ENCODE measurements around the gene MYOM1. TPM values are rescaled to one million over a fixed set of nuclear protein-coding genes. Genes with fewer than 3 reads are reported as not detected.

MYOM1 gene
- total and polyA plus RNA-seq, 7 donors: 3.3 to 37.7 (median 17.3) TPM

- H3K36me3 ChIP-seq: peaks cover 0 to 46% (median 6%) of the 10 kb centered on the region in 4 donors
- H3K4me3 ChIP-seq: no peak overlapping the region
- DNase-seq: no peak
- WGBS, 2 donors: 58 to 77% methylated on average over 8 of the region's 8 CpGs
- H3K27me3 ChIP-seq: no peaks in the 10 kb centered on the region
- H3K9me3 ChIP-seq: no peaks in the 10 kb centered on the region
- H3K27ac ChIP-seq: no peak overlapping the region
- intact Hi-C loops (cut with DNase I): no loop called here
- TF ChIP-seq POLR2A (IDR thresholded peaks at IDR 0.05): no peak
- no peak for TF ChIP-seq POLR2AphosphoS5 (IDR thresholded peaks at IDR 0.05)
- no peak for TF ChIP-seq CTCF (IDR thresholded peaks at IDR 0.05)
- TF ChIP-seq EP300 (IDR thresholded peaks at IDR 0.05): no peak
- H3K4me1 ChIP-seq: no peaks in the 10 kb centered on the region
Observed at GRCh38 chr18:3186678-3187658, 32.8 kb downstream of the MYOM1 start.

GRCh38 chr18:3184275-3184963 lies 35.3 kb downstream of the MYOM1 start:
- intact Hi-C loops (cut with DNase I): no loop called here
- H3K36me3 ChIP-seq: peaks cover 0 to 46% (median 6%) of the 10 kb centered on the region in 4 donors
- H3K27ac ChIP-seq: no peak overlapping the region
- no peak overlapping the region for H3K4me3 ChIP-seq
- H3K27me3 ChIP-seq: no peaks in the 10 kb centered on the region
- 81 to 87% methylated on average over 6 of the region's 6 CpGs for WGBS, 2 donors
- H3K9me3 ChIP-seq: no peaks in the 10 kb centered on the region
- no peak for DNase-seq
- H3K4me1 ChIP-seq: peaks cover 0 to 11% (median 5%) of the 10 kb centered on the region in 4 donors
- TF ChIP-seq EP300 (IDR thresholded peaks at IDR 0.05) (no peak), CTCF (IDR thresholded peaks at IDR 0.05) (no peak), POLR2A (IDR thresholded peaks at IDR 0.05) (no peak), POLR2AphosphoS5 (IDR thresholded peaks at IDR 0.05) (no peak)

- peaks cover 0 to 38% (median 3%) of the 10 kb centered on the region in 4 donors for H3K36me3 ChIP-seq
- 94 to 96% methylated on average over 15 of the region's 15 CpGs for WGBS, 2 donors
Observed at GRCh38 chr18:3183103-3183717, 36.6 kb downstream of the MYOM1 start.

More at GRCh38 chr18:3183103-3183717, 36.6 kb downstream of the MYOM1 start:
- no peak overlapping the region for H3K4me3 ChIP-seq
- TF ChIP-seq CTCF (IDR thresholded peaks at IDR 0.05) (no peak), POLR2AphosphoS5 (IDR thresholded peaks at IDR 0.05) (no peak), EP300 (IDR thresholded peaks at IDR 0.05) (no peak), POLR2A (IDR thresholded peaks at IDR 0.05) (no peak)
- no peaks in the 10 kb centered on the region for H3K9me3 ChIP-seq
- H3K27me3 ChIP-seq: no peaks in the 10 kb centered on the region
- intact Hi-C loops (cut with DNase I): no loop called here
- no peak for DNase-seq
- H3K4me1 ChIP-seq: peaks cover 0 to 12% (median 5%) of the 10 kb centered on the region in 4 donors
- no peak overlapping the region for H3K27ac ChIP-seq

Data from sigmoid colon (tissue), 7 donors.